ENCODE data around the gene PRRT4.

GRCh38 chr7:128385988-128386925 is 24.8 kb upstream of the PRRT4 start:
- TF ChIP-seq ZNF431 (CRISPR knock-in tag; IDR thresholded peaks at IDR 0.05) (no peak), ZNF785 (CRISPR knock-in tag; IDR thresholded peaks at IDR 0.05) (no peak), MEF2A (IDR thresholded peaks at IDR 0.05; ENCODE audit: control insufficient read depth, low read depth, low read length) (no peak), MXI1 (IDR thresholded peaks at IDR 0.05; ENCODE audit: low read depth, low read length) (no peak)

All from K562 (cell line).